Activated naive CD4-positive, alpha-beta T cell treated with anti-CD3 and anti-CD28 coated beads, Interleukin-2, amount 10 ng/mL, durations not matched to agents 7 days and 5 days (primary cell): ENCODE measurements around the gene TREM2.
A peak's percentile ranks its signal among the peaks of the same experiment; 100 is the strongest.

ENCODE experiments used
- CTCF ChIA-PET: fragments of 350-600 bp; sonication (Branson Sonifier 250); formaldehyde crosslinking; loops from one replicate; lab custom pipeline; 2021; ENCODE audit warnings: antibody characterized with exemption; lab: Charles Lee
- DNase-seq: peaks from one replicate; pipeline ENCODE4 v3.0.0-alpha.2; 2020
- H3K27ac Mint-ChIP-seq: one replicate; pipeline ENCODE4 v1.8.0; 2021; ENCODE audit warnings: mild to moderate bottlenecking, moderate library complexity, mixed read lengths
- H3K27me3 Mint-ChIP-seq: one replicate; pipeline ENCODE4 v1.8.0; 2021; ENCODE audit warnings: mild to moderate bottlenecking, mixed read lengths
- H3K36me3 Mint-ChIP-seq: one replicate; pipeline ENCODE4 v1.8.0; 2021; ENCODE audit warnings: mixed read lengths
- H3K4me1 Mint-ChIP-seq: one replicate; pipeline ENCODE4 v1.8.0; 2021; ENCODE audit warnings: mixed read lengths
- H3K4me3 Mint-ChIP-seq: one replicate; pipeline ENCODE4 v1.8.0; 2021; ENCODE audit warnings: mild to moderate bottlenecking, moderate library complexity, mixed read lengths
- H3K9me3 Mint-ChIP-seq: one replicate; pipeline ENCODE4 v1.8.0; 2021; ENCODE audit warnings: mixed read lengths

Gene TREM2

GRCh38 chr6:41175084-41175483, 12.2 kb upstream of the TREM2 start:
- Mint-ChIP-seq H3K27me3 (peaks cover 35% of the 10 kb centered on the region), H3K9me3 (no peaks in the 10 kb centered on the region), H3K4me1 (no peaks in the 10 kb centered on the region), H3K27ac (no peak overlapping the region), H3K4me3 (no peak overlapping the region), H3K36me3 (no peaks in the 10 kb centered on the region)
- no peak for DNase-seq
- CTCF ChIA-PET, result no interaction called here

- no peaks in the 10 kb centered on the region for H3K9me3 Mint-ChIP-seq
- H3K4me1 Mint-ChIP-seq, result no peaks in the 10 kb centered on the region
- H3K27me3 Mint-ChIP-seq, result peaks cover 33% of the 10 kb centered on the region
- H3K4me3 Mint-ChIP-seq, result no peak overlapping the region
- H3K36me3 Mint-ChIP-seq, result no peaks in the 10 kb centered on the region
- no peak for DNase-seq
- CTCF ChIA-PET, result interaction anchor here (0.9 to 1.7 kb wide), 2 partner anchors 10 to 21 kb away, joined by 3 read pairs; partner anchors contain the start of gene TREML1
- H3K27ac Mint-ChIP-seq, result no peak overlapping the region
Measured at GRCh38 chr6:41174610-41175009, 11.7 kb upstream of the TREM2 start.

GRCh38 chr6:41171908-41172307, 9.0 kb upstream of the TREM2 start:
- Mint-ChIP-seq H3K27ac (no peak overlapping the region), H3K36me3 (no peaks in the 10 kb centered on the region), H3K4me3 (no peak overlapping the region), H3K9me3 (no peaks in the 10 kb centered on the region), H3K27me3 (peaks cover 26% of the 10 kb centered on the region), H3K4me1 (no peaks in the 10 kb centered on the region)
- CTCF ChIA-PET, result interaction anchor here (0.6 kb wide), 1 partner anchor 15 kb away, joined by 3 read pairs; no protein-coding TSS in a partner anchor
- no peak for DNase-seq

GRCh38 chr6:41170547-41171160, 7.7 kb upstream of the TREM2 start:
- CTCF ChIA-PET, result interaction anchor here (1.0 to 1.1 kb wide), 2 partner anchors 12 to 149 kb away, joined by 4 to 5 read pairs; no protein-coding TSS in a partner anchor

GRCh38 chr6:41167173-41167963, 4.5 kb upstream of the TREM2 start:
- H3K9me3 Mint-ChIP-seq, result no peaks in the 10 kb centered on the region
- H3K27ac Mint-ChIP-seq, result no peak overlapping the region
- CTCF ChIA-PET, result no interaction called here
- H3K4me3 Mint-ChIP-seq, result no peak overlapping the region
- no peaks in the 10 kb centered on the region for H3K4me1 Mint-ChIP-seq
- H3K36me3 Mint-ChIP-seq, result no peaks in the 10 kb centered on the region
- peak; percentile 47 for DNase-seq
- peaks cover 26% of the 10 kb centered on the region for H3K27me3 Mint-ChIP-seq

More at GRCh38 chr6:41170547-41171160, 7.7 kb upstream of the TREM2 start:
- DNase-seq, result no peak
- no peaks in the 10 kb centered on the region for H3K4me1 Mint-ChIP-seq
- no peak overlapping the region for H3K4me3 Mint-ChIP-seq
- H3K27ac Mint-ChIP-seq, result no peak overlapping the region
- H3K9me3 Mint-ChIP-seq, result no peaks in the 10 kb centered on the region
- no peaks in the 10 kb centered on the region for H3K36me3 Mint-ChIP-seq
- H3K27me3 Mint-ChIP-seq, result peaks cover 18% of the 10 kb centered on the region

GRCh38 chr6:41164551-41165120, 1.7 kb upstream of the TREM2 start:
- CTCF ChIA-PET, result no interaction called here
- Mint-ChIP-seq H3K27me3 (peaks cover 35% of the 10 kb centered on the region), H3K27ac (no peak overlapping the region), H3K9me3 (no peaks in the 10 kb centered on the region), H3K36me3 (no peaks in the 10 kb centered on the region), H3K4me3 (no peak overlapping the region), H3K4me1 (no peaks in the 10 kb centered on the region)
- no peak for DNase-seq

- Mint-ChIP-seq H3K27me3 (peaks cover 43% of the 10 kb centered on the region), H3K9me3 (no peaks in the 10 kb centered on the region), H3K4me3 (no peak overlapping the region), H3K27ac (no peak overlapping the region), H3K36me3 (no peaks in the 10 kb centered on the region), H3K4me1 (no peaks in the 10 kb centered on the region)
- no peak for DNase-seq
- CTCF ChIA-PET, result no interaction called here
Measured at GRCh38 chr6:41163419-41163717, 452 bp upstream of the TREM2 start.

DNA sequence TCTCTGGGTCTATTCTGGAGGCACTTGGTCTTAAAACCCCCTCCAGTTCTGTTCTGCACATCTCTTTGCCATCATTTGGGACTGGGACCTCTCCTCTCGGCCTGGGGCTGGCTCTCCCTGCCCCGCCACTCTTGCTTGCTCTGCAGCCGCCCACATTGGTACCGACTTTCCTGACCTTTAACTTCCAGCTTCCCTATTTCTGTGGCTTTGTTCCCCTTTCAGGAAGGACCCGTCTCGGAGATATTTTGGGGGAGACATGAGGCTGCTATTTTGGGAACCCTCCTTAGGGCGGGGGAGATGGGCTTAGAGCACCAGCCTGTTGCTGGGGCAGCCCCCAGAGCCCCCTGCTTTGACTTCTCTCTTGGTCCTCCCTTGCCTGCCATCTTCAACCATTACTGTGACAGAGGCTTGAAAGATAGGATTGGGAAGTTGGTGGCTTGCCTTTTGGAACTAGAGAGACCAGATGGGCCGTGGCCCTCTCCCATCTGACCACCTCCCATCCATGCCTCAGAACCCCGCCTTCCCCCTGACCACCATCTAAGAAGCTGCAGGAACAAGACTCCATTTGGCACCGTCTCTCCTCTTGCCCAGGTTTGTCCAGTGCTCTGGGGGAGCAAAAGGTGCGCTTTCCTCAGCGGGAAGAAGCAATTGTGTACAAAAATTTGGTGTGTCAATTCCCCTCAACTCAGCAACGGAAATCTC, 914 bp downstream of the TREM2 start:
- H3K4me1 Mint-ChIP-seq, result no peaks in the 10 kb centered on the region
- CTCF ChIA-PET, result no interaction called here

GRCh38 chr6:41161380-41161779, 1.5 kb downstream of the TREM2 start:
- H3K27ac Mint-ChIP-seq, result no peak overlapping the region
- no peaks in the 10 kb centered on the region for H3K4me1 Mint-ChIP-seq
- DNase-seq, result no peak
- no peaks in the 10 kb centered on the region for H3K9me3 Mint-ChIP-seq
- H3K4me3 Mint-ChIP-seq, result no peak overlapping the region
- H3K27me3 Mint-ChIP-seq, result peaks cover 54% of the 10 kb centered on the region
- CTCF ChIA-PET, result no interaction called here
- H3K36me3 Mint-ChIP-seq, result no peaks in the 10 kb centered on the region

More for the DNA sequence above, 914 bp downstream of the TREM2 start:
- Mint-ChIP-seq H3K36me3 (no peaks in the 10 kb centered on the region), H3K27ac (no peak overlapping the region), H3K9me3 (no peaks in the 10 kb centered on the region), H3K27me3 (peaks cover 52% of the 10 kb centered on the region), H3K4me3 (no peak overlapping the region)
- no peak for DNase-seq

- Mint-ChIP-seq H3K9me3 (no peaks in the 10 kb centered on the region), H3K4me3 (no peak overlapping the region), H3K4me1 (no peaks in the 10 kb centered on the region), H3K27me3 (peaks cover 58% of the 10 kb centered on the region), H3K27ac (no peak overlapping the region), H3K36me3 (no peaks in the 10 kb centered on the region)
- CTCF ChIA-PET, result no interaction called here
- DNase-seq, result no peak
Measured at GRCh38 chr6:41160933-41161332, 2.0 kb downstream of the TREM2 start.

DNA sequence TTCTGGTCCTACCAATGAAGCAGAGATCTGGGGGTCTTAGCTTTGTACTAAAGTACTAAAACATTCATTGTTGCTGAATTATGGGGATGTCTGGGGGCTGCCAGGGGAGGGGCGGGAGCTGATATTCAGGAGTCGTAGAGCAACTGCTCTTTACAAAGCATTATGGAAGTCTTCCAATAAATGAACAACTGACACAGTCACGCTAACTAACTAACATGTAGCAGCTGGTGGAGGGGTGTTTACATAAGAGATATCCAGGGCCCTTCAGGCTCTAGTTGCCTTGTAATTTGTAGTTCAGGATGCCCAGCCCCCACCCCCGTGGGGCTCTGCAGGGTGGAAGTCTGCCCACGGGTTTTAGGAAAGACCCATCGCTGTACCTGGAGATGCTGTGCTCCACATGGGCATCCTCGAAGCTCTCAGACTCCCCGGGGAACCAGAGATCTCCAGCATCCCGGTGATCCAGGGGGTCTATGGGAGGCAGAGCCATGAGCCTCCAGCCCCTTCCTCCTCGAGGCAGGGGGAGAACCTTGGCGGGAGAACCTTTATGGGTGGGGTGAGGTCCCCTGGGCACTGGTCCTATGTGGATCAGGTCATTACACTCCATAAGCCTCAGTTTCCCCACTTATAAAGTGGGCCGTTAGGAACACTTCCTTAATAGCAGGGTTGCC, 3.4 kb downstream of the TREM2 start:
- H3K4me1 Mint-ChIP-seq, result no peaks in the 10 kb centered on the region
- CTCF ChIA-PET, result interaction anchor here (1.3 kb wide), 1 partner anchor 120 kb away, joined by 3 read pairs; the partner anchor contains the start of gene UNC5CL
- no peak for DNase-seq
- peaks cover 66% of the 10 kb centered on the region for H3K27me3 Mint-ChIP-seq
- no peak overlapping the region for H3K4me3 Mint-ChIP-seq
- H3K27ac Mint-ChIP-seq, result no peak overlapping the region
- H3K36me3 Mint-ChIP-seq, result no peaks in the 10 kb centered on the region
- H3K9me3 Mint-ChIP-seq, result no peaks in the 10 kb centered on the region

GRCh38 chr6:41157323-41157722, 5.6 kb downstream of the TREM2 start:
- CTCF ChIA-PET, result no interaction called here
- no peak for DNase-seq
- H3K9me3 Mint-ChIP-seq, result no peaks in the 10 kb centered on the region
- no peak overlapping the region for H3K4me3 Mint-ChIP-seq
- H3K27ac Mint-ChIP-seq, result no peak overlapping the region
- H3K4me1 Mint-ChIP-seq, result peaks cover 3% of the 10 kb centered on the region
- peaks cover 65% of the 10 kb centered on the region for H3K27me3 Mint-ChIP-seq
- no peaks in the 10 kb centered on the region for H3K36me3 Mint-ChIP-seq

DNA sequence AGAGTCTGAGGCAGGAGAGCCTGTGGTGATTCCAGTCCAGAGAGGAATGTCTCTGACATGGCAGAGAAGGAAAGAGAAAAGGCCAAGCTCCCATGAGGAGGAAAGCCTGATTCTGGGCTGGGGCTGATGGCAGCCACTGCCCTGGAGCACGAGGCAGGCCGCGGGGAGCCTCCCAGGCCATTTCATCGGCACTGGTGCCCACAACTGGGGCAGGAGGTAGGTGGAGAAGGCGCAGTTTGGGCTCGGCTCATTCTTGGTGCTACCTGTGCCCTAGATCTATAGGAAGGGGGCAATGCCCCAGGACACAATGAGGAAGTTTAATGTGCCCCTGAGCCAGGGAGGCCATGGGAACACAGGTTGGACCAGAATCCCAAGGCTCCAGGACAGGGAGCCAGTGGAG, 6.1 kb downstream of the TREM2 start:
- H3K36me3 Mint-ChIP-seq, result no peaks in the 10 kb centered on the region
- DNase-seq, result no peak
- no peak overlapping the region for H3K4me3 Mint-ChIP-seq
- CTCF ChIA-PET, result no interaction called here
- H3K27ac Mint-ChIP-seq, result no peak overlapping the region
- H3K27me3 Mint-ChIP-seq, result peaks cover 59% of the 10 kb centered on the region
- H3K9me3 Mint-ChIP-seq, result no peaks in the 10 kb centered on the region
- H3K4me1 Mint-ChIP-seq, result peaks cover 5% of the 10 kb centered on the region

GRCh38 chr6:41156001-41156400, 6.9 kb downstream of the TREM2 start:
- no peak overlapping the region for H3K4me3 Mint-ChIP-seq
- H3K27me3 Mint-ChIP-seq, result peaks cover 59% of the 10 kb centered on the region
- DNase-seq, result no peak
- peaks cover 12% of the 10 kb centered on the region for H3K4me1 Mint-ChIP-seq
- no peaks in the 10 kb centered on the region for H3K36me3 Mint-ChIP-seq
- CTCF ChIA-PET, result no interaction called here
- H3K27ac Mint-ChIP-seq, result no peak overlapping the region
- no peaks in the 10 kb centered on the region for H3K9me3 Mint-ChIP-seq
